ENCODE measurements around the gene FUT2.

The FUT2 gene

GRCh38 chr19:48713864-48714755, 18.3 kb downstream of the FUT2 start:
- no peak for TF ChIP-seq EZH2 (IDR thresholded peaks at IDR 0.05; ENCODE audit: borderline replicate concordance, low read depth, low read length, severe bottlenecking)
- TF ChIP-seq, protein P1, sequence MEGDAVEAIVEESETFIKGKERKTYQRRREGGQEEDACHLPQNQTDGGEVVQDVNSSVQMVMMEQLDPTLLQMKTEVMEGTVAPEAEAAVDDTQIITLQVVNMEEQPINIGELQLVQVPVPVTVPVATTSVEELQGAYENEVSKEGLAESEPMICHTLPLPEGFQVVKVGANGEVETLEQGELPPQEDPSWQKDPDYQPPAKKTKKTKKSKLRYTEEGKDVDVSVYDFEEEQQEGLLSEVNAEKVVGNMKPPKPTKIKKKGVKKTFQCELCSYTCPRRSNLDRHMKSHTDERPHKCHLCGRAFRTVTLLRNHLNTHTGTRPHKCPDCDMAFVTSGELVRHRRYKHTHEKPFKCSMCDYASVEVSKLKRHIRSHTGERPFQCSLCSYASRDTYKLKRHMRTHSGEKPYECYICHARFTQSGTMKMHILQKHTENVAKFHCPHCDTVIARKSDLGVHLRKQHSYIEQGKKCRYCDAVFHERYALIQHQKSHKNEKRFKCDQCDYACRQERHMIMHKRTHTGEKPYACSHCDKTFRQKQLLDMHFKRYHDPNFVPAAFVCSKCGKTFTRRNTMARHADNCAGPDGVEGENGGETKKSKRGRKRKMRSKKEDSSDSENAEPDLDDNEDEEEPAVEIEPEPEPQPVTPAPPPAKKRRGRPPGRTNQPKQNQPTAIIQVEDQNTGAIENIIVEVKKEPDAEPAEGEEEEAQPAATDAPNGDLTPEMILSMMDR (IDR thresholded peaks at IDR 0.05; ENCODE audit: borderline replicate concordance, extremely low read depth, low read length, poor library complexity, severe bottlenecking): no peak
- H3K9ac ChIP-seq (ENCODE audit: low read depth, low read length): peak overlapping the region; percentile 86
- H3K4me1 ChIP-seq (ENCODE audit: insufficient read depth, low read length): peaks cover 22% of the 10 kb centered on the region
- H3K4me2 ChIP-seq (ENCODE audit: insufficient read depth, low read length): peak overlapping the region; percentile 83
- peak overlapping the region; percentile 59 to 74 for H3K4me3 ChIP-seq (ENCODE audit: low read depth in 1 of 2, low read length in 2 of 2)
- no peaks in the 10 kb centered on the region for H3K27me3 ChIP-seq (ENCODE audit: insufficient read depth, low read length, poor library complexity)
- peaks cover 14% of the 10 kb centered on the region for H3K79me2 ChIP-seq (ENCODE audit: insufficient read depth, low read length)
- ATAC-seq (ENCODE audit: insufficient read depth, low read depth): peak; percentile 91
- H3K9me3 ChIP-seq (ENCODE audit: insufficient read depth, low read length, severe bottlenecking): no peaks in the 10 kb centered on the region
- peak overlapping the region; percentile 91 for H3K27ac ChIP-seq (ENCODE audit: low read length)
- peak overlapping the region; percentile 79 for H2AFZ ChIP-seq (ENCODE audit: low read depth, low read length)
- H4K20me1 ChIP-seq (ENCODE audit: insufficient read depth, low read length): no peaks in the 10 kb centered on the region
- H3K36me3 ChIP-seq (ENCODE audit: insufficient read depth, low read length): no peaks in the 10 kb centered on the region
- peak; percentile 100 for DNase-seq

DNA sequence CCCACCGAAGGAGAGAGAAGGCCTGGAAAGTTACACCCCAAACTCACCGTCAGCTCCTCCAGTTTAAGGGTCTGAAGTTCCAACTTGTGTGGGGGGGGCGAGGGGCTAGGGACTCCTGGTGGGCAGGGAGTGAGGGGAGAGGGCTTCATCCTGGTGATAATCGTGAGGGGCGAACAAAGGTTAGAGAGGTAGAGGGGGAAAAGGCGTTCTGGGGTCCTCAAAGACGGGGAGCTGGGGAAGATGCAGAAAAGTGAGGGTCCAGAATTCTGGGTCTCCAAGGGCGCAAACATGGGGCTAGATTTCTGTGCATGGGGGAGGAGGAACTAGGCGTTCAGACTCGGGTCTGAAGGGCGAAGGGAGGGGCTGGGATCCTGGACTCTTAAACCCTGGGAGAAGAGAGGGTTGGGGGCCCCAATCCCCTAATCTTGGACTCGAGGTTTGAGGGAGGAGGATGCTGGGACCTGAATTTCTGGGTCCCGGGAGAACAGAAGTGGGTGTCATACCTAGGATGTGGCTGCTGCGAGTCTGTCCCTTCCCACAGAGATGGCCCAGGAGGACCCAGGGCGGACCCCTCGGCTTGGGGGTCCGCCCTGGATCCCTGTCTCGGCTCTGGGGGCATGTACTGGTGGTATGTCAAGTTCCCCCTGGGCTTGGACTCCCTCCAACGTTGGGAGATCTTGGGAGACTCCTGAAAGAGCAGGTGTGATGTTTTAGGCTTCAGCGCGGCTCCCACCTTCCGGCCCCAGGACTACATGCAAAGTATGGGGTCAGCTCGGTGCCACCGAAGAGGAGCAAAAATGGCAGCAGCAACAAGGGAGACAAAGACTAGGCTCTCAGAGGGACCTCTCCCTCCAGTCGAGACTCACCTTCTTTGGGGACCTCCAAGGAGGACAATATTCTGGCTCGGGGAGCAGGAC, 19.2 kb downstream of the FUT2 start:
- no peak for ATAC-seq (ENCODE audit: insufficient read depth, low read depth)
- H4K20me1 ChIP-seq (ENCODE audit: insufficient read depth, low read length): no peaks in the 10 kb centered on the region
- H3K4me1 ChIP-seq (ENCODE audit: insufficient read depth, low read length): peaks cover 25% of the 10 kb centered on the region
- H2AFZ ChIP-seq (ENCODE audit: low read depth, low read length): peak overlapping the region; percentile 74
- TF ChIP-seq, protein P1 (IDR thresholded peaks at IDR 0.05; ENCODE audit: borderline replicate concordance, extremely low read depth, low read length, poor library complexity, severe bottlenecking): no peak
- no peak for TF ChIP-seq EZH2 (IDR thresholded peaks at IDR 0.05; ENCODE audit: borderline replicate concordance, low read depth, low read length, severe bottlenecking)
- H3K9ac ChIP-seq (ENCODE audit: low read depth, low read length): peak overlapping the region; percentile 86
- no peak for DNase-seq
- H3K4me3 ChIP-seq (ENCODE audit: low read depth in 1 of 2, low read length in 2 of 2): peak overlapping the region; percentile 59 to 73
- no peaks in the 10 kb centered on the region for H3K9me3 ChIP-seq (ENCODE audit: insufficient read depth, low read length, severe bottlenecking)
- peak overlapping the region; percentile 83 for H3K4me2 ChIP-seq (ENCODE audit: insufficient read depth, low read length)
- H3K27ac ChIP-seq (ENCODE audit: low read length): peak overlapping the region; percentile 91
- no peaks in the 10 kb centered on the region for H3K36me3 ChIP-seq (ENCODE audit: insufficient read depth, low read length)
- H3K79me2 ChIP-seq (ENCODE audit: insufficient read depth, low read length): peaks cover 14% of the 10 kb centered on the region
- no peaks in the 10 kb centered on the region for H3K27me3 ChIP-seq (ENCODE audit: insufficient read depth, low read length, poor library complexity)

GRCh38 chr19:48715681-48716171, 20.0 kb downstream of the FUT2 start:
- H3K9me3 ChIP-seq (ENCODE audit: insufficient read depth, low read length, severe bottlenecking): no peaks in the 10 kb centered on the region
- H2AFZ ChIP-seq (ENCODE audit: low read depth, low read length): no peak overlapping the region
- H3K27me3 ChIP-seq (ENCODE audit: insufficient read depth, low read length, poor library complexity): no peaks in the 10 kb centered on the region
- no peaks in the 10 kb centered on the region for H3K36me3 ChIP-seq (ENCODE audit: insufficient read depth, low read length)
- DNase-seq (no peak), ATAC-seq (ENCODE audit: insufficient read depth, low read depth) (no peak)
- H3K9ac ChIP-seq (ENCODE audit: low read depth, low read length): peak overlapping the region; percentile 86; the same call in 1 of the 2 replicates
- H3K27ac ChIP-seq (ENCODE audit: low read length): no peak overlapping the region
- peaks cover 14% of the 10 kb centered on the region for H3K79me2 ChIP-seq (ENCODE audit: insufficient read depth, low read length)
- no peak overlapping the region for H3K4me3 ChIP-seq (ENCODE audit: low read depth in 1 of 2, low read length in 2 of 2)
- peaks cover 30% of the 10 kb centered on the region for H3K4me1 ChIP-seq (ENCODE audit: insufficient read depth, low read length)
- H3K4me2 ChIP-seq (ENCODE audit: insufficient read depth, low read length): peak overlapping the region; percentile 83
- TF ChIP-seq, protein P1 (IDR thresholded peaks at IDR 0.05; ENCODE audit: borderline replicate concordance, extremely low read depth, low read length, poor library complexity, severe bottlenecking): no peak
- TF ChIP-seq EZH2 (IDR thresholded peaks at IDR 0.05; ENCODE audit: borderline replicate concordance, low read depth, low read length, severe bottlenecking): no peak
- no peaks in the 10 kb centered on the region for H4K20me1 ChIP-seq (ENCODE audit: insufficient read depth, low read length)
